ENCODE measurements around the gene DLG2.

DNA sequence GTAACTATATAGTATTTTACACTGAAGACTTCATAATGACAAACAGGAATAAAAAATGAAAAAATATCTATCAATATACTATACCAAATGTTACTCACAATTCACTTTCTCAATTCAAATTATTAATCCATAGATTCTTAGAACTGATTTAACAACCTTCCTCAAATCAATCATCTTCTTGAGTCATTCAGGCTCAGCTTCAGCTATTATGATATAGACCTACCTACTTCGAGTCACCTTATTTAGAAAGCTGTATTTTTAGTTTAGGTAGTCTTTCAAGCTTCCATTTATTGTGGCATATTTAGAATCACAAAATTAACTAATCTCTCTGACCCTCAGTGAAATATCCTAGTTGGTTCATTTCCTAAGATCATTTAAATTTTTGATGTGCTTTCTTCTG lies 29.6 kb upstream of the DLG2 start:
- TF ChIP-seq, protein P1, sequence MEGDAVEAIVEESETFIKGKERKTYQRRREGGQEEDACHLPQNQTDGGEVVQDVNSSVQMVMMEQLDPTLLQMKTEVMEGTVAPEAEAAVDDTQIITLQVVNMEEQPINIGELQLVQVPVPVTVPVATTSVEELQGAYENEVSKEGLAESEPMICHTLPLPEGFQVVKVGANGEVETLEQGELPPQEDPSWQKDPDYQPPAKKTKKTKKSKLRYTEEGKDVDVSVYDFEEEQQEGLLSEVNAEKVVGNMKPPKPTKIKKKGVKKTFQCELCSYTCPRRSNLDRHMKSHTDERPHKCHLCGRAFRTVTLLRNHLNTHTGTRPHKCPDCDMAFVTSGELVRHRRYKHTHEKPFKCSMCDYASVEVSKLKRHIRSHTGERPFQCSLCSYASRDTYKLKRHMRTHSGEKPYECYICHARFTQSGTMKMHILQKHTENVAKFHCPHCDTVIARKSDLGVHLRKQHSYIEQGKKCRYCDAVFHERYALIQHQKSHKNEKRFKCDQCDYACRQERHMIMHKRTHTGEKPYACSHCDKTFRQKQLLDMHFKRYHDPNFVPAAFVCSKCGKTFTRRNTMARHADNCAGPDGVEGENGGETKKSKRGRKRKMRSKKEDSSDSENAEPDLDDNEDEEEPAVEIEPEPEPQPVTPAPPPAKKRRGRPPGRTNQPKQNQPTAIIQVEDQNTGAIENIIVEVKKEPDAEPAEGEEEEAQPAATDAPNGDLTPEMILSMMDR (IDR thresholded peaks at IDR 0.05; ENCODE audit: low read length): no peak
- no peak for TF ChIP-seq EZH2phosphoT487 (IDR thresholded peaks at IDR 0.05; ENCODE audit: low read length)
- TF ChIP-seq EZH2 (optimal IDR thresholded peaks at IDR 0.05; ENCODE audit: low read depth, low read length): no peak

All from MM.1S (cell line).